GM19351 (cell line): ENCODE results near the gene COL16A1.
"Not testable (repeated sequence)": the region's sequence is repeated elsewhere in the genome, so short reads cannot be mapped to it uniquely, and the experiment has no call there.

ENCODE experiments used
- ATAC-seq: cut with Tn5 transposase; IDR thresholded peaks from one replicate; pipeline ENCODE4 v1.9.1; 2021; ENCODE audit warnings: mild to moderate bottlenecking, moderate library complexity; ENCODE audit not compliant: unreplicated experiment

Gene COL16A1

DNA sequence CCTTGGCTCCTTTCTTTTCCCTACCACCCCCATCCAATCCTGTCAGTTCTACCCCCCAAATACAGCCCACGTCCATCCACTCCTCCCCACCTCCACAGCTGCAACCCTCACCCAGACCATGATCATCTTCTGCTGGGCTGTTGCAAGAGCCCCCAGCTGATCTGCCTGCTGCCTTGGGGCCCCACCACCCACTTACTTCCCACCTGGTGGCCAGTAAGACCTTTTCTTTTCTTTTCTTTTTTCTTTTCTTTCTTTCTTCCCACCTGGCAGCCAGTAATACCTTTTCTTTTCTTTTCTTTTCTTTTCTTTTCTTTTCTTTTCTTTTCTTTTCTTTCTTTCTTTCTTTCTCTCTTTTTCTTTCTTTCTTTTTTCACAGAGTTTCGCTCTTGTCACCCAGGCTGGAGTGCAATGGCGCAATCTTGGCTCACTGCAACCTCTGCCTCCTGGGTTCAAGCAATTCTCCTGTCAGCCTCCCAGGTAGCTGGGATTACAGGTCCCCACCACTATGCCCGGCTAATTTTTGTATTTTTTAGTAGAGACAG, 3.3 kb upstream of the COL16A1 start:
- not testable (repeated sequence) for ATAC-seq

DNA sequence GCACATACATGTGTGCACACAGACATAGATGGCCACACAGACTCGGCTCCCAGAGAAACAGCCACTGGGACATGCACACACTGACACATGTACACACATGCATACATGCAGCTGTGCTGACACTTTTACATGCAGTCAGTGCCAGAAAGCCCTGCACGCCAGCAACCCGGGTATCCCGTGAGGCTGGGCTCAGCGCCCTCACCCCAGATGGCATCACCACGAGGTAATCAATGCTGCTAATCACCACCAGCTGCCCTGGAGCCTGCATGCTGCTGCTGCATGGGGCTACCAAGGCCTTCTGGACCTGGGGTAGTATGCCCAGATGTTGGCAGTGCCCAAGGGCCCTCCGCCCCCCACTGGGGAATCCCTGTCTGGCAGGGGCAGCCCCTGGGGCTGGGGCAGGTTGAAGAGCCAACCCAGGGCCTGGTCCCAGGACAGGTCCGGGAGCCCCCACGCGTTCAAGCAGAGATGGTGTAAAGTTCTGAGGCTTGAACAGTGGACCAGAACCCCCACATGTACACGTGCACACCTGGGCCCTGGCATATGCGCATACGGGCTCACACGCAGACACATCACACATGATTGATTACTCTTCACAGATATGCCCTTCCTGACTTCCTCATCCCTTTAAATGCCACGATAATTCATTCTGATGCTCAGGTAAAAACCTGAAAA, 2.7 kb upstream of the COL16A1 start:
- ATAC-seq = no peak

DNA sequence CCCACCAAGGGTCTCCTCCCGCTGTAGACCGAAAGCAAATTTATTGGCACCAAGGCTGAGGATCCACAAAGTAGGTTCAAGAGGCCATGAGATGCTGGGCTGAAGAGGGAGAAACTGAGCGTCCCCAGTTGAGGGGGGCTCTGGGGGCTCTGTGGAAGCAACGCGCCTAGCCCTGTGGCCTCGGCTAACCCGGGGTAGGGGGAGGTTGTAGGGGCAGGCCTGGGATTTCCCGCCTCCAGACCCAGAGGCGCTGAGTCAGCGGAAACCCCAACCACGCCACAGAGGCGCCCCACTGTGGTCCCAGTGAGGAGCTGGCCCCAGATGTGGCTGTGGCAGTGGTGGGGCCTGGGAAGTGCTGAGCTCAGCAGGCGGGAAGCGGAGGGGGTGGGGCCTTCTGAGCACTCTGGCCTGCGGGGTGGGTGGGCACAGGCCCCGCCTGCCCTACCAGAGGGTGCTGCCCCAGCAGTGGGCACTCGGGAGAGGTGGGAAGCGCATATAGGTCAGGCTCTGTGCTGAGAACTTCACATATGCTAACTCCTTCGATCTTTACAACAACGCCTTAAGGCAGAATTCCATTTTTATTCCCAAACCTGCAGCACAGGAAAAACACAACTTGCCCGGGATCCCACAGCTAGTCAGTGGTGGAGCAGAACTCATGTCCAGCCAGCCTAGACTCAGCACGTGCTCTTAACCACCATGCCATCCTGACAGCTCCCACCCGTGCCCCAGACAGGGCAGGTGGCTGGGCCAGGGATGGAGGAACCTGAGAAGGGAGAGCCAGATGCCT, 1.5 kb upstream of the COL16A1 start:
- ATAC-seq = no peak

DNA sequence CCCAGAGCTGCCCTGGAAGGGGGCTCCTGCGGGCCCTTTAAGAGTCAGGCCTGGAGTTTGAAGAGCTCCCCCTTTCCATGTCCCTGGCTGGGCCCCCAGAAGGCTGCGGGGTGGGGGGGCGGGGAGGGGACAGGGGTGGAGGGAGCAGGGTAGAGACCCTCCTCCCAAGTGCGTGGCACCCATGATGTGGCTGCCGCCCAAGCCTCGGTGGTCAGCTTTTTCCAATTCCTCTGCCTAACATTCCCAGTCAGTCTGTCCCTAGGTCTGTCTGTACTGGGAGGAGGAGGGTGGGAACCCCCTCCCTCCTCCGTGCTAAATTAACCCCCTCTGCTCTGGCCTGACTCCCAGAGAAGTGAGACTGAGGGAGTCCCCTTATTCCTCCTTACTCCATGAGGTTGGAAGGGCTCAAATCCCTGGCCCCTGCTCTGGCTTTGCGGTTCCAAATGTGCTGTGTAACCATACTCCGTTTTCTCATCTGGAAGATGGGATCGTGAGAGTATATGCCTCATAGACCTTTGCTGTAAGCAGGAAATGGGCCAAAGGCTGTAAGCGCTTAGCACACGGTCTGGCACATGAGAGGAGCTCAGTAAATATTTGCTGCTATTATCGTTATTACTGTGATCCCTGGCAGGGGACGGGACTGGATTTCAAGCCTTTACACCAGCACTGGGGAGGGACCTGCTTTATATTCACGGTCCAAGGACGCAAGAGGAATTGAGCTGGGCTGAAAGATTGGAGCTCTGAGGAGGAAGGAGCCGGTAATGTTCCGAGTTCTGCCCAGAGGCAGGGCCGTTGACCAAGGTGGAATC, 658 bp upstream of the COL16A1 start:
- no peak for ATAC-seq

DNA sequence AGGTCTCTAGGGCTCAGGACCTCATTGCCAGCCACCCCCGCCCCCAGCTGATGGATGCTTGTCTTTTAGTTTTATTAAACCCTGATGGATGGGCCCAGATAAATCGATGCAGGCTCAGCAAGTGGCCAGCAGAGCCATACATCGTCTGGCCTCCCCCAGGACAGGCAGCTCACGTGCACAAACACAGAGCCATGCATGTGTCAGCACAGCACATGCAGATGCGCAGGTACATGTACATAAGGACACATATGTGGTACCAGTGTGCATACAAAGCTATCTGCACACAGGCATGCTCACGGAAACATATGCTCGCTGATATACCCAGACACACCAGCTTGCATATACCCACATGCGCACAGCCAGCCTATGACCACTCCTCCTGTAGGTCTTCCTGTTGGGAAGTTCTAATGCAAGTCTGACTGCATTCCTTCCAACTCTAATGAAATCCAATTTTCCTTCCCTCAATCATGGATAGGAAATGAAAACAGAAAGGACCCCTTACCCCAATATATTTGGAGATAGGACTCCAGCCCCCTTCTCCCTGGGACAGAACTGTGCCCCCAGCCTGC, 897 bp downstream of the COL16A1 start:
- ATAC-seq = no peak

DNA sequence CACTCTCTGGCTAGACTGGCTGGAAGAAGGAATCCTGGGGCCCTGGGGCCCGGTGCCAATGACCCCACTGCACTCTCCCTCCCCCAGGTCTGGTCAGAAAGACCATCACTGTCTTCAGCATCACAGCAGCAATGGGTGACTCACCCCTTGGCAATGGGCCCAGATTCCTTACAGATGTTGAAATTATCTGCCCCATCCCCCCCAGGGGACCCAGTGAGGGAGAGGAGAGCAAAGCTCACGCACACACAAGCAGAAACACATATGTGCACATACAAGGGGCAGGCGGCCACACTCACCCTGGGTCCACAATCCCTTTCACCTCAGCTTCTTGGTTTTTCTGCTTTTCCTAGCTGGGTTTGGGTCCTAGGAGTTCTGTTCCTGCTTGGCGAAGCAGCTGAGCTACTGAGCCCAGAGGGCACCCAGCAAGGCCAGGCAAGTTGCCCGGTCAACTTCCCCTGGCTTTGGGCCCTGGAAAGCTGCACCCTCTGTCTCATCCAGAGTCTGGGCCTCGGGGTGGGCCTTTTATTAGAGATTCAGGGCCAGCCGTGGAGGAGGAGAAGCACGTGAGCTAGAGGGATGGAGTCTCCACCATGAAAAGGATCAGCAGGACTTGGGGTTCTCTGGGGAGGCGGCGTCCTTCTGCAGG, 2.6 kb downstream of the COL16A1 start:
- no peak for ATAC-seq

DNA sequence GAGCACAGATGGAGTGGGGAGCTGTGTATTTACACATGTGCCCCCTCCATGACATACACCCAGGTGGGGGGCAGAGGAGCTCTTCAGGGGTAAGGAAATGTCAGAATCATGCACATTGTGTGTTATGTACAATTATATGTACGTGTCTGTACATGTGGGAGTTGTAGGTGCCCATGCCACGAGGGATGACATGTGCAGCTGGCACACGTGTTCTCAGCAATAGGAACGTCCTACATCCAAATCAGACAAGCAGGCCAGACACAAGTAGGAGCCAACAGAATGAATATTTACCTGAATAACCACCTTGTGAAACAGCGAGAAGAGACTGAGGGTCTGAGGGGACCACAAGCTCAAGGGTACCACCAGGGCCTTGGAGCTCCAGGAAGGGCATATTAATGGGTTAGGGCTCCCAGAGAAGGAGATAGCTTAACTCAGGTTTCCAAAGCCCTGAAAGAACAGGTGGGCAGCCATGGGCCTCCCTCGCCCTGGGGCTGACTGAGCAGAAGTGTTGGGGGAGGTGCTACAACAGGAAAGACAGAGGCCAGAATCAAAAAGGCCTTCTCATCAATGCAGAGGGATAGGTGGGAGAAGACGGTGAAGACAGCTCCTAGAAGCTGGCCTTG, 3.2 kb downstream of the COL16A1 start:
- ATAC-seq = no peak

DNA sequence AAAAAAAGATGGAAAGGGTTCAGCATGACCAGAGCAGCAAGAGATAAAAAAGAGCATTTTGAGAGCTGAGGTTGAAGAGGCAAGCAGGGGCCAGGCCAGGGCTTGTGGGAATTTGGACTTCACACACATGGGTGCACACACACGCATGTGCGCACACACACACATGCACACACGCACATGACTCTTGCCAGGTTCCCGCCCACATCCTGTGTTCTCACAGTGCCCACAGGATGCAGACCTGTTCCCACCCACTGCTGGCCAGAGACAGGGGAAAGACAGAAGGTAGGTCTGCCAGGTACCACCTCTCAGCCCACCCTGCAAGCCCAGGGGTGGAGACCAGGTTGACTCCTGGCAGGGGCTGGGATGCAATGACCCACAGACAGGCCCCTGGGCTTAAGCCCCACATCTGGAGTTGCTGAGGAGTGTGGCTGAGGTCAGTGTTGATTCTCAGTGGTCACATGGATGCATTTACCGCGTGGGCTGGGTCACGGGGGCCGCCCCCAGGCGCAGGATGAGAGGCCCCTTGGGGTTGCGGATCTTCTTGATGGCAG, 4.4 kb downstream of the COL16A1 start:
- no peak for ATAC-seq

DNA sequence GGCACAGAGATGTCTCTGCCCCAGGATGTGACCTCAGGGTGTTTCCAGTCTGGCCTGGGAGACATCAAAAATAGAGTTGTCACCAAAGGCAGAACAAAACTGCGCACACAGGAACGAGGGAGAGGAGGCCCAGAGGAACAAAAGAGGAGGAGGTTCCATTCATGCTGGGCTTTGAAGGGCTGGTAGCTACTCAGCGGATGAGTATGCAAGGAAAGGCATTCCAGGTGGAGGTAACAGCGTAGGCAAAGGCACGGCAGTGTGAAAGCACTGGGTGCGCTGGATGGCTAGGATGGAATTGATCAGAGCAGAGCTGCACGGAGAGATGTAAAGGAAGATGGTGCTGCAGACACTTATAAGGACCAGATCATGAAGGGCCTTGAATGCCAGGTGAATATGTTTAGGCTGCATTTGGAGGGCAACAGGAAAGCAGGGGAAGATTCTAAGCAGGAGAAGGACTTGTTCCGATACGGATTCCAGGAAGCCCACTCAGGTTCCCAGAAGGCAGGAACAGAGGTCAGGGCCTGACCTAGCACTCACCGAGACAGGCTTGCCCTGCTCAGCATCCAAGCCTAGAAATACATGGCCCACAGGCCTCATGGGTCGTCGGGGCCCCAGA, 6.3 kb downstream of the COL16A1 start:
- ATAC-seq = no peak

DNA sequence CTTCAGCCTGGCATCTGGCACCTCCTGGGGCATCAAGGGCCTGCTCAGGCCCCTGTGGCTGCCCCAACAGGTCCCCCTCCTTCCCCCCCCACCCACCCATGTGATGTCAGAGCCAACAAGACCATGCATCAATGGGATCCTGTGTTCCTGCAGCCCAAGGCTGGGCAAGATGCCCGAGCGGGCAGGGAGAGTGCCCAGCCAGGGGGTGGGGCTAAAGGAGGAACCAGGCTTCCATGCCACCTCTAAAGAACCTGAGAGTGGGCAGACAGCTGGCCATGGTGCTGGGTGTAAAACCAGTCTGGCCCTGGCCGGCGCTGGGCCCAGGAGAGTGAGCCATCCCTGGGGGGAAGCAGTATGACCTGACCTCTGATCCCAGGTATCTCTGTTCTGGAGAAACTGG, 7.6 kb downstream of the COL16A1 start:
- ATAC-seq = no peak

DNA sequence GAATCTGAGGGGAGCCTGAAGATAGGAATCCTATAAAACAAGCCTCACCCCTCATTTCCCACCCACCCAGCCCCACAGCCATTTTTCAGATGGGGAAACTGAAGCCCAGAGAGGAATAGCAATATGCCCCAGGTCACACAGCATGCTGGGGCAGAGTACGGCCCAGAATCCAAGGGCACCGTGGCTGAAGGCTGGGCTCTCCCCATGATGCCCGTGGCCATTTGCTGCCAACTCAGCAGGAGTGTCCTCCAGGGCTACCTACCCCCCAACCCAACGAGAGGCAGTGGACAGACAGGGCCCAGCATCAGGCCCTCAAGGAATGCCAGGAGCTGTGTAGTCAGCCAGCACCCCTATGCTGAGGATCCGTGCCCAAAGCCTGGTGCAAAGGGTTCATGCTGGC, 8.5 kb downstream of the COL16A1 start:
- no peak for ATAC-seq

DNA sequence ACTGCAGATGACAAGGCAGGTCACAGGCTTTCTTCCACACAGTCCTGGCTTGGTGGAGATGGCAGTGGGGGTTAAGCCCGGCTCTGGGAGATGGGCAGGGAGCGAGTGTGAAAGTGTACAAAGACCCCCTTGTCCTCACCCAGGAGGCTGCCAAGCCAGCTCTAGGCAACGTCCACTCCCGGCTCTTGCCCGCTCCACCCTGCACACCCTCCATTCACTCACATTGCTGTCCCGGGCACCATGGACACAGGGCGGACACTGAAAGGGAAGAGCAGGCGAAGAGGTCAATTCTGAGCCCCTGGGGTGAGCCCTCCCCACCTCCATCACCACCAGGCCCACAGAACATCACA, 8.9 kb downstream of the COL16A1 start:
- no peak for ATAC-seq

DNA sequence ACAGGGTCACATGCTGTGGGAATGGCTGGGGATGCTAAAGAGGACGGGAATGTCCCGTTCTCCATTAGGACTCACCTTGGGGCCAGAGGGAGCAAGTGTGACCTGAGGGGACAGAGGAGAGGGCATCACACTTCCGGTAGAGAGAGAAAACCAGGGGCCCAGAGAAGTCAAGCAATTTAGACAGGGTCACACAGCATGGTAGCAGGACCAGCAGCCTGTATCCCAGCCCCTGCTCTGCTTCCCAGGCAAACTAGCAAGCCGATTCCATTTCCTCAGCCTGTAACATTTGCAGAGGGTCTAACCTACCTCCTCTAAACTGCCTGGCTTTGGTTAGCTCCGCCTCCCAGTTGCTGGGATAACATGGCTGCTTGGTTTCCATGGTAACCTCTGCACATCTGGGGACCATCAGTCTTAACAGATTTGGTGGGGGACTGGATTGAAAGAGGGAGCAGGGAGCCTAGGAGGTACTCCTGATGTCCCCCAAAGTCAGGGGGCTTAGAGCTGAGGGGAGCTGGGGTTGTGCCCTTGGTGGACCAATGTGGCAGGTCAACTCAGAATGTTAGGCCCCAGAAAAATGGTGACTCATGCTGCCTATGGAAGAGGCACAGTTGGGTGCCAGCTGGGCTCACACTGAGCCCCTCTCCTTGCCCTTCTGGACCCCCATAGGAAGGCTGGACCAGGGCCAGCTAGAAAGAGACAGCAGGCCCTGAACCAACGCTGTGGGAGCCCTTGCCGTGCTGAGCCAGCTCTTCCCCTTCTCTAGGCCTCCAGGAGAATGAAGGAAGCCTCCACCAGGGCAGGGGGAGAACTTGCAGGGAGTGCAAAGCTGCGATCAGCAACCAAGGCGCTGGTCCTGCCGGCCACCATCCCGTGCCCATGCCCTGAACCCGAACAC, 9.5 kb downstream of the COL16A1 start:
- ATAC-seq = no peak

DNA sequence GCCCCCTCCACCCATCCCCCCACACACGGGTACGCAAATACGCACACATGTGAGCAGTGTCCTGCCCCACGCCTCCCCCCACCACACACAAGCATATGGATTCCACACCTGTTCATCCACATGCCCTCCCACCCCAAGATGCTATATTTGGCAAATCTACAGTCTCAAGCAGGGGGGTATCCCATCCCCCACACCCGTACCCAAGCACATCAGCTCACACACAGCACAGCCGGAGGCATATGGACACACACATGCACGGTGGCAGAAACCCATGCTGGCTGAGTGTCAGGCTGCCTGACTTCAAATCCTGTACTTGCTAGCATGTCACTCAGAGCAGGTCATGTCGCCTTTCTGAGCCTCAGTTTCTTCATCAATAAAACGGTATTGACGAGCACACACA, 10.6 kb downstream of the COL16A1 start:
- ATAC-seq = no peak

DNA sequence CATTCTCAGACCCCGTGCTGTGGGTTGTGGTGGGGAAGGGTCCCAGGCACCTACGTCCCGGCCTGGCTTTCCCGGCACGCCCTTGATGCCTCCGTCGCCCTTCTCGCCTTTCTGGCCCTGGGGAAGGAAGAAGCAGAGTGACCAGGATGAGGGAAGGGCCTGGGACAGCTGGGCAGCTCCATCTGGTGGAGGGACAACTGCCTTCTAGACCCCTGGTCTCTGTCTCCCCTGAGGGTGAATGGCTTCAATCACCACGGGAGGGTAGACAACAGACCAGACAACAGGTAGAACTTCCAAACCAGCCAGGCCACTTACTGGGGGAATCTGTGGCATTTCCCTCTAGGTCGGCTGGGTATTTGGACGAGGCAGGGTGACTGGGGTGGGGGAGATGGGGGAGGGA, 11.9 kb downstream of the COL16A1 start:
- ATAC-seq = no peak

DNA sequence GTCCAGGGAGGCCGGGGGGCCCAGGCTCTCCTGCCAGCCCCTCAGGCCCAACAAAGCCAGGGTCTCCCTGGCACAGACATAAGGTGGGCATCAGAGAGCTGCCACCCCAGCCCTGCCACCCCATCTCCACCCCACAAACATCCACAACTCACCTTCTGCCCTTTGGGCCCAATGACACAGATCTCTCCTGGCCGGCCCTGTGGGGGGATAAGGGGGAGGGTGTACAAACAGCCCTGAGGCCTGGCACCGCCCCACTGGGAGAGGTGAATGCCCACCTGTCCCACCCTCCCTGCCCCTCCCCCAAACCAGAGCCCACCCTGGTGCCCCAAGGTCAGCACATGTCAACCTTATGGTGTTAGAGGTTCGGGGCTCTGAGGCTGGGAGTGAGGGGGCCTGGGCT, 12.4 kb downstream of the COL16A1 start:
- ATAC-seq = no peak

DNA sequence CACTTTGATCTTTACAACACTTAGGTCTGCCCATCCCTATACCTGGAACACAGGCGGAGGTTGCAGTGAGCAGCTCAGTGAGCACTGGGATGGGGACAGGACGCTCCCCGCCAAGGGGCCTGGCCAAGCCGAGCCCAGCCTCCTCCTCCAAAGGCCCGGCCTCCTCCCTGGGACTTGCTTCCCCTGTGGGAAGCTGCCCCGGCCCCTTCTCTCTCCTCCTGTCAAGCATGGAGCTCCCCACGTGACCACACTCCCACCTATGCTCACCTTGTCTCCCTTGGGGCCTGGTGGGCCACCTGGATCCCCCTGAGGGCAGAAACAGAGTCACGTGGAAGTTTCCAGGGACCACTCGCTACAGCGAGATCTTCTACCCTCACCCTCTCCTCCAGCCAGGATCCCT, 12.9 kb downstream of the COL16A1 start:
- ATAC-seq = no peak

DNA sequence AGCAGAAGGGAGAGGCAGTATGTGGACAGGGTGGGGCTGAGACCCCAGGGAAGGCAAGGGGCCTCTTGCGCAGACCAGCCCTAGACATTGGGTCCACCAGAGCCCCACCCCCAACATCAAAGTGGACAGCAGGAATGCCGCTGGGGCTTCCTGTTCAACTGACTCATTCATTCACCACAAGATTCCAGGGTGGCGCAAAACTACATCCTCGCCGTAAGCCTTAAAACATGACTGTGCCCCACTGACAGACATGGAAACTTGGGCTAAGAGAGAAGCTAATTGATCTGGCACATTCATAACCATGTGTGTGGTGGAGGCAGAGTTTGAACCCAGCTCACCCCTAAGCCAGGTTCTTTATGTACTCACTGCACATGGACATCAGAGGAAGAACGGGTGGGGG, 14.0 kb downstream of the COL16A1 start:
- no peak for ATAC-seq

DNA sequence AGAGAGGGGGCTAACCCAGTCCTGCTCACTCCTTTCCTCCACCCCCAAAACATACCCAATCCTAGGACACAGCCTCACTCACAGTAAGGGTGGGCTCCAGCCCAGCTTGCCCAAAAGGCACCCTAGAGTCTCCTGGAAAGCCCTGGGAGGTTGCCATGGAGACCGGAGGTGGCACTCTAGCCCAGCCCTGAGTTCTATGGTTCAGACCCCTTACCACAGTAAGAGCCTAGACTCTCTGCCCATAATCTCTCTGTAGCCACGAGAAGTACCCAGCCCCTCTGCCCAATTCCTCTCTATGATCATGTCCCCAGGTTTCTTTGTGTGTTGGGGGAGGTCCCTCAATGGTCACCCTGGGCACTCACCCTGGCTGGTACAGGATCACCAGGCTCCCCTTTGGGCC, 14.4 kb downstream of the COL16A1 start:
- ATAC-seq = no peak
